GM11168 (cell line): ENCODE measurements around the gene DMXL1.

Experiments used
- in situ Hi-C: fragments of 300-500 bp; cut with MboI; formaldehyde crosslinking; loops from one replicate; pipeline ENCODE4 v1.12.0; 2022; ENCODE audit warnings: low sequenced_read_pairs; ENCODE audit not compliant: unreplicated experiment

DMXL1 gene

DNA sequence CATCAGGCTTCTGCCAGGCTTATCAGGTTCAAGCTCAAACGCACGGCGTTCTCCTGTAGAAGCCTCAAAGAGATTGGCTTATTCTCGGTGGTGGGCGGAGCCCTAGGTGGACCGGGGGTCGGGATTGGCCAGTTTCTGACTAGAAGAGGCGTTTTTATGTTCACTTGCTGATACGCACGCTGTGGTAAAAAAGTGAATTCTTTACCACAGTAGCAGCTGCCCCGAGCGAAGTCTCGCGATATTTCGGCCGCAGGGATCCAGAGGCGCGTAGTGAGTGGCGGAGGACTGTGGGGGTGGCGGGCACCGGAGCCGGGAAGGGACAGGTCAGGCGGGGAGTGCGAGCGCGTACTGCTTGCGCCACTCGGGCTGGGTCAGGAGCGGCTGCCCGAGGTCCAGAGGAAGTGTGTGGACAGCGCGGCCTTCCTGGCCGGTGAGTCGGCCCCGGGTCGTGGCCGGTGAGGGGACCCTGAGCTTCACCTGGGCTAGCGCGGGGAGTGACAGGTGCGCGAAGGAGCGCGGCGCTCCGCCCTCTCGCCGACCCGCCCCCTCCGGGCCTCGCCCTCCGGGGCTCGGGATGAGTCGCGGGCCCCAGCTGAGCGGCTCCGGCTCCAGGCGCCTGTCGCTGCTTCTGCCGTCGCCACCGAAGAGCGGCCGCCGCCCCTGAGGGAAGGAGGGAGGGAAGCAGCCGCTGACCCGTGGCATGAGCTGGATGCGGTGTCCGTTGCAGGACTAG, at the start of gene DMXL1:
Gene DMXL1, plus strand, starts transcription at position 260 of the 733 bp plus-strand sequence. CDS start 483 bp downstream, outside the sequence.
- in situ Hi-C loops = no loop called here

DNA sequence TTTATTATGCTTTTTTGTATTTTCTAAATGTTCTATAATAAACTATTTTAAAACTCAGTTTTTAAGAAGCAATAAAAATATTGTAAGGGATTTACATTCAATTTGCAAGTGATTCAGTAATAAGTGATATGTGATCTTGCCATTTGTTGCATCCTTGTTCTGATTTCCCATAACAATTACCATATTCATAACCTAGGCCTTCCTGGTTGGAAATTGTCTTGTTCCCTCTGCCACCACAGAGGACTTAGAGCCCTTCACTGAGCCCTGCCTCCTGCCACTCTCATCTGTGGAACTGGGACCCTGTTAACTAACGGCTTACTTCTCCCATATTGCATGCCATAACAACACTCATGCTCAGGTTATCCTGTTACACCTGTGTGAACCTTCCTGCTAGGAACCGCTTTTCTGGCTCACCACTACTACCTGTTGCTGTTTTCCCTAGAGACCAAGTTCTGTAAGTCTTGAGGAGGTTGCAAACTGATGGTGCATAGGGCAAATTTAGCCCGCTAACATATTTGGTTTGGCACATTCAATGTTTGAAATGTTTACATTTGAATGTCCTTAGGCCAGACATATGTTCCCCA, 49.6 kb upstream of the DMXL1 start:
- in situ Hi-C loops = no loop called here

- in situ Hi-C loops = no loop called here
Observed at GRCh38 chr5:119022017-119022745, 48.7 kb upstream of the DMXL1 start.

GRCh38 chr5:119022773-119023172, 48.1 kb upstream of the DMXL1 start:
- in situ Hi-C loops = no loop called here

GRCh38 chr5:119028575-119028974, 42.3 kb upstream of the DMXL1 start:
- in situ Hi-C loops = no loop called here

DNA sequence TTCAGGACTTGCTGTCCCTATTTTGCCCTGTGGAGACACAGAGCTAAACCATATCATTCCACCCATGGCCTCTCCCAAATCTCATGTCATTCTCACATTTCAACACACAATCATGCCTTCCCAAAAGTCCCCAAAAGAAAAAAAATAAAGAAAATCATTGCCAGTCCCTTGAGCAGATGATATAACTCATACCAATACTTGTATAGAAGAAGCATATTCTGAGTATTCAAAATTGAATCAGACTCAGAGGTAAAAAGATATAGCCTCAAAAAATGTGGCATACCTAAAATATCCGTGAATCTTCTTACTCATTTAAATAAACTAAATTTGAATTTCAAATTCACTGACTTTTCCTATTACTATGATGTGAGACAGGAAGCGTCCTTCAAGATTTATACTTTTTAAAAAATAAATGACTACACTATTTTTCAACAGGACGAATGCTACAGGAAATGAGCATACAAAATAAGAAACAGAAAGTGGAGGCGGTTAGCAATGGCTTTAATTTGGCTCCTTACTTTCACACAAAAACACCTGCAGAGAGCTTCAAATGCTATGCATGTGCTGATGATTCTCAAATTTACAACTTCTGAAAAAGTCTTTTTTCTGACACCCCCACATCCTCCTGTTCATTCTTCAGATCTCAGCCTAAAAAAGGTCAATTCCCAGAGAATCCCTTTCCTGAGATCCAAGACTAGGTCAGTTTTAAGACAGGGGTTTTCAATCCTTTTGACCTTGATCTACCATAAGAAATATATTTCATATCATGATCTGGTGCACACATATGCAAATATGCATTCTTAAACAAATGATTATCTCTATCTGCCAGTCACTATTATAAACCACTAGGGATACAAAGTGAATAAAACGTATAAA, 39.6 kb upstream of the DMXL1 start:
- in situ Hi-C loops = no loop called here

- in situ Hi-C loops = no loop called here
Observed at GRCh38 chr5:119031905-119032304, 39.0 kb upstream of the DMXL1 start.

GRCh38 chr5:119032656-119033055, 38.2 kb upstream of the DMXL1 start:
- in situ Hi-C loops = no loop called here

- in situ Hi-C loops = no loop called here
Observed at GRCh38 chr5:119033135-119033534, 37.8 kb upstream of the DMXL1 start.

GRCh38 chr5:119036101-119036762, 34.7 kb upstream of the DMXL1 start:
- in situ Hi-C loops = no loop called here

GRCh38 chr5:119037496-119038215, 33.2 kb upstream of the DMXL1 start:
- in situ Hi-C loops = no loop called here

GRCh38 chr5:119048246-119048645, 22.6 kb upstream of the DMXL1 start:
- in situ Hi-C loops = no loop called here

GRCh38 chr5:119049824-119050449, 20.9 kb upstream of the DMXL1 start:
- in situ Hi-C loops = no loop called here

GRCh38 chr5:119054101-119054500, 16.8 kb upstream of the DMXL1 start:
- in situ Hi-C loops = no loop called here

GRCh38 chr5:119055294-119055693, 15.6 kb upstream of the DMXL1 start:
- in situ Hi-C loops = no loop called here

- in situ Hi-C loops = no loop called here
Observed at GRCh38 chr5:119058979-119059529, 11.8 kb upstream of the DMXL1 start.

GRCh38 chr5:119059740-119060255, 11.1 kb upstream of the DMXL1 start:
- in situ Hi-C loops = no loop called here
